ENCODE measurements around the gene FNTB.

Gene FNTB

DNA sequence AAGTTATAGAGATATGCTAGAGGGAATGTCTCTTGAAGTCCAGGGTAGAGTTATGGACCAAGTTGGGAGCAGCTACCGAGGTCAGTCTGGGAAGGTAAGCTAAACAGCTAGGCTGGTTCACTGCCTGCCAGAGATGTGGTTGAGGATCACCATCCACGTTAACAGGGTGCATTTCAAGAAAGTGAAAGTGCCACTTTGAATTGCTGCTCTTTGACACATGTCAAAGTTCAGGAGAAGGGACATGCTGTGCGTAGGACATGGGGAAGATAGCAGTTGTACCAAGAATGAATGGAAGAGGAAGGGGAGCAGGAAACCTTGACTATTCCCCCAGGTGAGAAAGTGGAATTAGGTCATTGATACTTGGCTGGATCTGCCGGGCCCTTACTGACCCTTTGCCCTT is 66.1 kb downstream of the FNTB start:
- DNase-seq (ENCODE audit: low read depth): no peak

DNA sequence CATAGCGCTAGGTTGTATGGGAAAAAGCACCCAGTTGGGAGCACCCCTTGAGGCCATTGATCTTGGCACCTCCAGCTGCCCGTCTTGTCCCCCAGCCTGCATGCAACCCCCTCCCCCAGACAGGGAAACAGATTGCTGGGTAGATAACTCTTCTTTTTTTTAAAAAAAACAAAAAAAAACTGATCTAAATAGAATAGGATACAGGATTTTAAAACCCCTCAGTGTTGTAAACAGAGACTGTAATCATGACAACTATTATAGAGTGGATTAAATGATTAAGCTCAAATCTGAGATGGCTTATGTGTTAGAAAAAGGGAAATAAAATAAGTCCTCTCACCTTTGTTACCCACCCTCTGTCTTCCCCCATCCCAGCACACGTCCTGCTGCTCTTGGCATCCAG is 66.8 kb downstream of the FNTB start:
- DNase-seq (ENCODE audit: low read depth): no peak

DNA sequence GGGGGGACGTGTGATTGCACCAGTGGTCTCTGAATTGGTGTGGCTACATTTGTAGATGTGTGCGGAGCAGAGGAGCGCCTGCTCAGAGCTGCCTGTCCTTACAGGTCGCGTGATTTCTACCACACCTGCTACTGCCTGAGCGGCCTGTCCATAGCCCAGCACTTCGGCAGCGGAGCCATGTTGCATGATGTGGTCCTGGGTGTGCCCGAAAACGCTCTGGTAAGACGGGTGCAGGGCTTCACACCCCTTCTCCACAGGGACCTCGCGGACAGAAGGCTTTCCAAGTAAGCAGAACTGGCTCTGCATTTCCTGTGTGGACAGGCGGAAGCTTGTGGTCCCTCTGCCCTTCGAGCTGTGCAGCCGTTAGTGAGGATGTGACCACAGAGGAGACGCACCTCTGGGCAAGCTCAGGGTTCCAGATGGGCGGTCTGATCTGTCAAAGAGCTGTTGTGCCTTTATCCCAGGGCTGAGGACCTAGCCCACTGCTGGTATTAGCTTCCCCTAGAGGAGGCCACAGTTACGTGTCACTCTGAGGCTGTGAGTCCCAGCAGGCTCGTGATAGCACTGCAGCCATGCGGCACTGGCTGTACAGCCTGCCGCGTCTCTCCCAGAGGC is 67.9 kb downstream of the FNTB start:
- no peak for DNase-seq (ENCODE audit: low read depth)

GRCh38 chr14:65057695-65058094 is 71.0 kb downstream of the FNTB start:
- DNase-seq (ENCODE audit: low read depth): no peak

DNA sequence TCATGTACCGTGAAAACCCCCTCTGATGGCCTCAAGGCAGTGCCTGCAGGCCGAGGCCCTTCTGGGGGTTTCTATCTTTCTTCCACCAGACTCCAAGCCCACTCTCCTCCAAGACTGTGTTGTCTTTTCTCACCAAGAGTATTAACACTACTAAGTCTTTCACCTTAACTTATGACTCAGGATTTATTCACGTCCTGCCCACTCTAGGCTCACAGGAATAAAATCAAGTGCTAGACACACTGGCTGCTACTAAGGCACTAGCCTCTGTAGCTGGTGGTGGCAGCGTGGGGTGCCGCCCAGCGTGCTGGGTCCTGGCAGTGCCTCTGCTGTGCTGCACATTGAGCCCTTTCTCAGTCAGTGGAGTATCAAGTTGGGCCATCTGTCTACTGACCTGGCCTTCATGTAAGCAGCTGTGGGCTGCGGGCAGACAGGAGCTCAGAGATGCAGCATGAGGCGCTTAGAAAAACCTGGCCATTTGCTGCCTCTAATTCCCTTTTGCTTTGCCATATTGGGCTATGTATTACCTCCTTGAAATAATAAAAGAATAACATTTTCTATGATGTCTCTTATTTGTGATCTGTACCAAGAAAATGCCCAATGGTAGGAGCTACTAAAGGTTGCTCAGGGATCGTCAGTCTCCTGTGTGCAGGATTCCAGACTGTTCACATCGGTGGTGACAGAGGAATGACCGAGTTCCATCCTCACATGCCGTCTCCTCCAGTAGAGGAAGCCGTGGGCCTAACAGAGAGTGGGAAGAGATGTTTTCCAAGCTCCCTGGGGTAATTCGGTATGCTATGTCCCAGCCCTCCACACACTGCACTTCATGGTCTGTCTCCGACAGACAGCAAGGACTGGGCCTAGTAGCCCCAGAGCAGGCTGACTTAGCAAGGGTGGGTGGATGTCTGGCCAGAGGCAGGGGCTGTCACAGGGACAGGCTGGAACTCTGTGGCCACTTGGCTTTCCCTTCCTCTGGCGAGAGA is 75.7 kb downstream of the FNTB start:
- DNase-seq (ENCODE audit: low read depth): no peak

- DNase-seq (ENCODE audit: low read depth): no peak
These were observed 79.0 kb downstream of the FNTB start for GRCh38 chr14:65065719-65066118.

GRCh38 chr14:65069874-65070413 is 83.2 kb downstream of the FNTB start:
- DNase-seq (ENCODE audit: low read depth): no peak

GRCh38 chr14:65070471-65070976 is 83.8 kb downstream of the FNTB start:
- no peak for DNase-seq (ENCODE audit: low read depth)

DNA sequence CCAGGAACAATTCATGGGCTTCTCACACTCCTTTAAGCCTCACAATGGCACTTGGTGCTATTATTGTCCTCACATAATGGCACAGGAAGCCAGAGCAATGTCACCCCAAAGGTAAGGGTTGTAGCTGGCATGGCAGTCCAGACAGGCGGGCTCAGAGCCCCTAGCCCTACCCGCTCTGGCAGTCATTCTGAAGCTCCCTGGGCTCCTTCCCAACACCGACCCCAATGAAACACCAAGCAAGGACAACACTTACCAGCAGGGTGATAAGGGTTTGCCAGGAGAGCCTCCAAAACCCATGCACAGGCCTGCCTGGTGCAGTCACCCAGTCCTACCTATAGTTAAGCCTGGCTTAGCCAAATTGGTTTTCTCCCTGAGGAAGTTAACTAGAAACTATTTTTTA is 84.8 kb downstream of the FNTB start:
- DNase-seq (ENCODE audit: low read depth): no peak

DNA sequence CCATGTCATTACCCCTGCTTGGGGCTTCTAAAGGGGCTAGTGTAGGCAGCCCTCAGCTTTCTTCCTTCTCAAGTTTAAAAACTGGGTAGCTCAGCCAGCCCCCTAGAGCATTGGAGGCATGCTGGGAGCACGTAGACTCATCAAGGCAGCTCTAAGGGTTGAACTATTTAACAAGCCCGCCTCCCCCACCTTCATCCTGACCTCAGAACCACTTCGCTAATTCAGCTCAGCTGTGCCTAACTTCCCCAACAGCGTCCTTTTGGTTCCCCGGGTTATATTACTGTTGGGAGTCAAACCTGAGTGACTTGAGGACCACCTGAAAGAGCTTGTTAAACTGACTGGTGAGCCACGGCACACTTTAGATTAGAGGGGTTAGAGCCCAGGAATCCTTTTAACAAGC is 85.6 kb downstream of the FNTB start:
- no peak for DNase-seq (ENCODE audit: low read depth)

- DNase-seq (ENCODE audit: low read depth): no peak
These were observed 86.2 kb downstream of the FNTB start for GRCh38 chr14:65072937-65073336.

GRCh38 chr14:65073605-65074201 is 87.0 kb downstream of the FNTB start:
- DNase-seq (ENCODE audit: low read depth): no peak

DNA sequence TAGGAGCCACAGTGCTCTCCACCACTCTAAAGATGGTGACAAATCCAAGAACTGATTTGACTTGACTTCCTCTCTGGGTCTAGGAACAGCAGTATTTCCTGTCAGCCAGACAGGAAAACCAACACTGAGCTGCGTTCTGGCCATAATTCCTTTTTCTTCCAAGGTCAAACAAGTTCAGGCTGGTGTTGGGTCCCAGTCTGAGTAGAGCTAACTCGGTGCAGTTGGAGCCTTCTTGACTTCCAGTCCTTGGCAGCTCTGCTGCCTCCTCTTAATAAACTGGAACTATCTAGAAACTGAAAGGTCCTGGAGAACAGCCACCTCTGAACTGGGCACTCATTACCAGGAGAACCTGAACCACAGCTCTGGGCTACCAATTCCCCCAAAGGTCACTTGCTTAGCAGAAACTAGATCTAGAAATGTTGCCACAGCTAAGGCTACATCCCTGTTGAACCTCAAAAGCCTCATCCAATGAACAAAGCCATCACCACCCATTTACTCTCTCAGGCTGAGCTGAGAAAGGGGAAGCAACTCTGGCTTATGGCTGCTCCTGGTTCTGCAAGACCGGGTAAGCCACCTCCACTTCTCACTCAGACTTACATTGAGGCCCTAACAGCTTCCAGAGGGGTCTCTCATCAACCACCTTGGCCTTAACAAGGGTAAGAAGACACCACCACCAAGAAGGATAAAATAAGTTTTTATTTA is 87.9 kb downstream of the FNTB start:
- no peak for DNase-seq (ENCODE audit: low read depth)

DNA sequence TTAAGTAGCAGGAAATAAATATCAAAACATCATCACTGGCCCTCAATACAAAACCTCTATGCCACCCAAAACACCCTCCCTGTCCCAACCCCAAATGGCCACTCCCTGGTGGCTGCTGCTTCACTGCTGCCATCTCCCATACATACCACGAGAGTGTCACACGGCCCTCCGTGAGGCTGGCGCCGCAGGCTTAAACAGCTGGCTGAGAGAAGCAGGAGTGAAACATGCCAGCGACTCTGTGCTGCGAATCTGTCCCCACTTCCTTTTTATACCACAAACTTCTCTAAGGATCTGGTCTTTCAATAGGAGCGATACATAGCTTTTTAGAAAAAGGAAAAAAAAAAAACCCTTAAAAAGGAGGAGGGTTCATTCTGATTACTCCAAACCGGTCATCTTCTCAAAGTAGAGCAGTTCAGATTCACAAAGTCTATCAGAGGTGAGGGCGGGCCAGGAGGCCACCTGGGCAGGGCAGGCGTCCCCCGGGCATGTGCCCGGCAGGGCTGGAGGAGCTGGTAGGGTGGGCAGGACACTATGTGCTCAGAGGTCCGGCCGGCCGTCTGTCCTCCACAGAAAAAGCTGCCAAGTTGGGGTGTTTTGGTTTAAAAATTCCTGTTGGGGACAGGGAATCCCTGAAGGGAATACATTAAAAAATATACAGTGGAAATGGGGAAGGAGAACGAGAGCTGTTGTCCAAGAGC is 89.1 kb downstream of the FNTB start:
- no peak for DNase-seq (ENCODE audit: low read depth)

- no peak for DNase-seq (ENCODE audit: low read depth)
These were observed 90.6 kb downstream of the FNTB start for GRCh38 chr14:65077318-65077717.

- DNase-seq (ENCODE audit: low read depth): no peak
These were observed 92.5 kb downstream of the FNTB start for GRCh38 chr14:65079201-65079600.

DNA sequence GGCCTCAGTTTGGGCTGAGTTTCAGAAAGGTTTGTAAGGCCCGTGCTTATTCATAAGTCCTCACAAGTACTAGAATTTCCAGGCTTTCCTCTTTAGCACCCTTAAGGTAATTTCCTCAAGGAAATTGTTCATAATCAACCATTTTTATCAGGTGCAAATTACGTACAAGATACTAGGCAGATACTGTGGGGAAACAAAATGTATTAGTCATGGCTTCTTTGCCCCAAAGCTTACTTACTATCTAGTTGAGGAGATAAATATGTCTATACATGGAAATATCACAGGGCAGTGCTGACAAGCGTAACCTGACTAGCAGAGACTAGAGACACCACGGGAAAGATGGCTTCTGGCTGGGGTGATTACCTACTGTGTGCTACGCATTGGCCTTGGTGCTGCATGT is 93.1 kb downstream of the FNTB start:
- DNase-seq (ENCODE audit: low read depth): no peak

DNA sequence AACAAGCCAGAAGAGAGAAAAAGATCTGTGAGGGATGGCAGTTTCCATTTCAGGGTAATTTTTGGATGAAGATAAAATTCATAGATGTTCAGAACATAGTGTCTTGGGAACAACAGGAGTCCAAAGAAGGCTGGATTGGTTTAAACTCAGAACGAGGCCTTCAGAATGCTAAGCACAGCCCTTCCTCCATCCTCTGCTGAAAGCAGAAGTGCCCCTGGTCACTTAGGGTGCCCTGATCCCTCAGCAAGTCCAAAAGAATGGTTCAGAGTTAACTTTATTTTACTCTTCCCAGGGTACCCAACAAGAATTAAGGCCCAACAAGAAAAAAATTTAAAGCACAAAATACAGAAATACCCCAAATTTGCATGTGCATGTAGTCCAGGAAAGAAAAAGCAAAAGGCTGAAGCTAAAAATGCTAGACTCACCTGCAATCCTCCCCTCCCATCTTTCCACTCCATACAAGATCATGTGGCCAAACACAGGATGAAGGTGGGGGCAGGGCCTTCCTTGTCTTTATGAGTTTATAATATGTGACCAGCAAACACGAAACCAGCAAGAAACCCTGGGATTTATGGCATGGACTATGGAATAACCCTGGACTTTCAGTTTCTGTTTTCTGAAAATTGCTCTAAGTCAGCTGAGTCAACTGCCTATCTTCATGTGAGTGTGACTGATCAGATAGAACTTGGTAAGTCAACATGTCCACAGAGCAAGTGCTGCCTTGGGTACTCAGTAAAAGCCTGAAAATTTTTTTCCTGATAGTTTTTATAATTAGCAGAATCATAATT is 94.5 kb downstream of the FNTB start:
- DNase-seq (ENCODE audit: low read depth): no peak

DNA sequence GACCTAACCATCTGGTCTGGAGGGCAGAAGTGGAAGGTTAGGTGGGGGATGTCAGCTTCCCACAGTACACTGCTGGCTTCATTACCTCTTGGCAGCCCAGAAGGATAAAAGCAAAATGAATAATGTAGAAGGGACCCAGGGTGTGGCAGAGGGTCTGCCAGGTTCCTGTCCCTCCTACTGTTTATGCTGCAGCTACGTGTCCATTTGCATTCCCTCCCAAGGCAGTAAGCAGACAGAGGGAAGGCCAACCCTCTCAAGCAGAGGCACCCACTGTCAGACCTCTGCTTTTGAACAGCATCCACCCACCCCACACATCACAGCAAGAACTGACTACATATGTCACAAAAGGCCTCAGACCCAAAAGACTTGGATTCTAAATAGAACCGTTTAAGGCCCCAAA is 96.2 kb downstream of the FNTB start:
- no peak for DNase-seq (ENCODE audit: low read depth)
